ENCODE measurements around the gene CTBP2. TPM values are rescaled to one million over a fixed set of nuclear protein-coding genes. Genes with fewer than 3 reads are reported as not detected.

The CTBP2 gene
- total RNA-seq, 1 donor from 2014 or later: 109 TPM

DNA sequence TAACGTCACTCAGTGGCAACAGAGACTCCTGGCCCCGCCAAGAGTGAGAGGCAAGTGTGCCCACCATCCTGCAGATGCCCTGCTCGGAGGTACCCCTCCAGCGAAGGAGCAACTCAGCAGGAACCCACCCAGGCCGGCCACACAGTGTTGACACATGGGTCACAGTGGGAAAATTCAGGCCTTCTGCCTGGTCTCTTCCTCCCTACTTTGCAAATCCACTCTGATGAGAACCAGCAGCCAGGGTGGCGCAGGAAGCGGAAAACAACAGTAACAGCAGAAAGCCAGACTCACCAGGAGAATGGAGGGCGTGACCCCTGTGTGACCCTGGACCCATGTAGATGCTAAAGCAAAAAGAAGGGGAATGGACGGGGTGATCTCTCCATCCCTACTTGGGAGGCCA is 53.8 kb downstream of the CTBP2 start:
- no peak for DNase-seq (ENCODE audit: low read depth)

DNA sequence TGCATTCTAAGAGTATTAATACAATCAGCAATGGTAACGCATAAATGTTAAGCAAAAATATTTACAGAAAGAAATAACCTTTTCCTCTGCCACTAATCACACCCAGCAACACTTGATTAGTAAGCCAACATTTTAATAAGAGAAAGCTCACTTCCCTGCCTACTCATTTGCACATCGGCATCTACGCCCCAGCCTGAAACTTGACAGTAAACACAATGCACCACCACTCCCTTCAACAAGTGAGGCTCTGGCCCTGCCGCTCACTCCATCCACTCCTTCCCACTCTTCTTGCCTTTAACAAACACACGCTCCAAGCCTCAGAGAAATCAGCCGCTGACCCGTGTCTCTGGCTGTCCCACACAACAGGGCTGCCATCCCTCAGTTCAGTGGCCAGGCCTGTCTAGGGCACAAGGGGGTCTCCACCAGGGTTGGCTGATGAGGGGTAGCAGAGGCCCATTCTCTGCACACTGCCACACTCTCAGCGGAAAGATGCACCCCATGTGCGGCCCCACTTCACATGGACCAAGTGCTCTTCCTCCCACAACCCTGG is 54.6 kb downstream of the CTBP2 start:
- no peak for DNase-seq (ENCODE audit: low read depth)

DNA sequence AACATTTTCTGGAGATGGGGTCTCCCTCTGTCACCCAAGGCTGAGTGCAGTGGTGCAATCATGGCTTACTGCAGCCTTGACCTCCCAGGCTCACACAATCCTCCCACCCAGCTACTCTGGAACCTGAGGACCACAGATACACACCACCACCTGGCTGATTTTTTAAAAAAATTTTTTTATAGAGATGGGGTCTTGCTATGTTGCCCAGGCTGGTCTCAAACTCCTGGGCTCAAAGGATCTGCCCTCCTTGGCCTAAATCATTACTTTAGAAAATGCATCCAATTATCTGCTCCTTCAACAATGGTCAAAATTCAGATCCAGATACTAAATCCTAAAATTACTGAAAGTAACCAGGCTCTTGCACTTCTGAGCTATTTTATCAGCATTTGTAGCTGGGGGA is 55.2 kb downstream of the CTBP2 start:
- DNase-seq (ENCODE audit: low read depth): no peak

DNA sequence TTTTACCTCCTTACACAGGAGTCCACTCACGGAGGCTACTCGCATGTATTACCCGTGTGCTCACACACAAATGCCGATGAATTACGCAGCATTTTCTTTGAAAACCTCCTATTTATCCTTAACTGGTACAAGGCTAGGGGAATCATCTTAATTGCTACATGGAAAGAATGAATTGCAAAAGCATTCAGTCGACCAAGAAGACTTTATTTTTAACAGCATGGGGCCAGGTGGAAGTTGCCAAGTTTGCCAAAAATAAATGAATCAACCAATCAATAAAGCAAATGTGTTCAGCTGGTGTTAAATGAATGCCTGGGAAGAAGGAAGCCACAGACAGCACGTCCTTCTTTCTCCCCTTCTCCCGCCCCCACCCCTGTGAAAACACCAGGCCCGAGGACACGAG is 55.8 kb downstream of the CTBP2 start:
- no peak for DNase-seq (ENCODE audit: low read depth)

DNA sequence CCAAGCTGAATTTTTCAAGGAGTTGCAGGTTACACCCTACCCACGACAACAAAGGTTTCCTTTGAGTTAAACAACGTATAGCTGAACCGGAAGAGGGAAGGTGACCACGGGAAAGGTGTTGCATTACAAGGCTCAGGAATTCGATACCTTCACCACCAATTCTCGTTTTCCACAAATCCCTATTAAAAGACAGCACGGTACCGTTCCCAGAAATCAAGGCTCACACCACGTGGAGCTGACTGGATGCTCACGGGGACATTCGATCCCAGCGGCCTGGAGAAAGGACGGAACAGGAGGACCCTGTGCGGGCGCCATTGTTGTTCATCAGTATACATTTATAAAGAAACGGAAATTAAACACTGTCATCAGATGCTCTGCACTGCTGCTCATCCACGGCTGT is 56.4 kb downstream of the CTBP2 start:
- no peak for DNase-seq (ENCODE audit: low read depth)

DNA sequence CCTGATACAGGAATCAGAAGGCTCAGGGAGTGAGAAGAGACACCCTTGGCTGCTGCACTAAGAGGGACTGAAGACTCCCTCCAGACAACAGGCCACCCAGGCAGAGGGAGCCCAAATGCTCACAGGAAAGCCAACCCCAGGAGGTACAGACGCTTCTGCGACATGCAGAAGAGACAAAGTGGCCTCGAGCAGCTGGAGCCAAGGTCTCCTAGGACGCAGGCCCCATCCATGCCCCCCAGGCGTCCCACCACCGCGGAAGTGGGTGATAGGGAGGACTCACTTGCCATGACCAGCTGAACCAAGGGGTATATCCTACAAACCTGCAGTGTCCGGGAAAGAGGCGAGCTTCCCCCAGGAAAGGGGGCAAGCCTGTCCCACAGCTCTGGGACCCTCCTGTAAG is 56.9 kb downstream of the CTBP2 start:
- no peak for DNase-seq (ENCODE audit: low read depth)

DNA sequence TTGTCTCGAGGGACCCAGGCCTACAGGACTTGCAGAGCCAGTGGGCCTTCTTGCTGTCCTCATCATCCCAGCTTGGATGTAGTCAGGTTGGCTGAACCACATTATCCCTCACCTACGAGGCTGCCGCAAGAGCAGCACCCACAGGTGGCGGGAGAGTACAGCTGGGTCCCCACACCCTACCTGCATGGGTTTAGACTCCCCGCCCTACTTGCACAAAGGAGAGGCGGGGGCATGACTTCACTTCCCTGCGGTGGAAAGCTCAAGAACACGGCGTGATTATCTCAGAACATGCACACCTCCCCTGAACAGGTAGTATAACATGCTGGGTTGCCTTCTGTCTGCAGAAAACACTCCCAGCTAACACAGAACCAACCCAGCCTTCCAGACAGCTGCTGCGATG is 57.5 kb downstream of the CTBP2 start:
- no peak for DNase-seq (ENCODE audit: low read depth)

DNA sequence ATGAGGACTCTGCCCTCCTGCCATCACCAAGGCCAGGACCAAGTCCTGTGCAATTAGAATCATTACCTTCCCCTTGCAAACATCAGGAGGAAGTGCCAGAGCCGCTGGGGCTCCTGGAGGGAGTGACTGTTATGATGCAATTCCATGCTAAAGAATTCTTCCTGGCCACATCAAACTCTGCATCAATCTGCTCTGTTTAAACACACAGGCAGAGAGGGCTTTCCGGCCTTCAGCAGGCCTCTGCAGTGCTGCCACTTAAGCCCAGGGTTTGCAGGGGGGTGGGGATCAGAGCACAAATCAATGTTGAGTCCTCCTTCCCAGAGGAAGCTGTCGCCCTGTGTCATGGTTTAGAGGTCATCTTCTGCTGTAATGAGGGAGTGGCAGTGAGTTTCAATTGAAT is 58.1 kb downstream of the CTBP2 start:
- peak; percentile 77 for DNase-seq (ENCODE audit: low read depth)

DNA sequence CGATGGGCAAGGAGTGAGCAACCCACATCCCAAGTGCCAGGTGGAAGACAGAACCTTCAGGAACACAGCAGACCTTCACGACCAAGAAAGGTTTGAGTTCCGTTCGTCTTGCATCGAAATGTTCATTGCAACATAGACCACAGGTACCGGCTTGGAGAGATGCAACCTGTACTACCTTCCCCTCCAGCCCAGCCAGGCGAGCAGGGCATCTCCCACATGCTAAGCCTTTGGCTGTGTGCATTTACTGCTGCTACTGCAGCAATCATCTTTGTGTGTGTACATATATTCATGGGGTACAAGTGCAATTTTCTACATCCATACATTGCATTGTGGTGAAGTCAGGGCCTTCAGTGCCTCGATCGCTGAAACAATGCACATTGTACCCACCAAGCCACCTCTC is 58.8 kb downstream of the CTBP2 start:
- no peak for DNase-seq (ENCODE audit: low read depth)

DNA sequence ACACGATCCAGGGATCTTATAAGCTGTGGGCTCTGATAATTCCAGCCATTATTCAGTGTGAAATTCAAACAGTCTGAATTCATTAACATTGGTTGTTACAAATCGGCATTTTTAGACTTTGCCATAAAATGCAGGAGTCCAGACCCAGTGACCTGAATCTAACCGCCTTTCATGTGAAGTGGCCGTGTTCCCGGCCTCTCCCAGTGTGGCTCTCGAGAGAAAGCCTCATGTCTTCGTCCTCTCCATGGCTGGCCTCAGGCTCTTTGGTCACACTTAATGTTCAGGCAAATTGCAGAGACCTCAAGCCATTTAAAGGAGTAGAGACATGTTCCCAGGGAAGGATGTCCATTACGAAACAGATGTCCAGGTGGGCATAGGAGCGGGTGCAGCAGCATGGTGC is 59.3 kb downstream of the CTBP2 start:
- no peak for DNase-seq (ENCODE audit: low read depth)

DNA sequence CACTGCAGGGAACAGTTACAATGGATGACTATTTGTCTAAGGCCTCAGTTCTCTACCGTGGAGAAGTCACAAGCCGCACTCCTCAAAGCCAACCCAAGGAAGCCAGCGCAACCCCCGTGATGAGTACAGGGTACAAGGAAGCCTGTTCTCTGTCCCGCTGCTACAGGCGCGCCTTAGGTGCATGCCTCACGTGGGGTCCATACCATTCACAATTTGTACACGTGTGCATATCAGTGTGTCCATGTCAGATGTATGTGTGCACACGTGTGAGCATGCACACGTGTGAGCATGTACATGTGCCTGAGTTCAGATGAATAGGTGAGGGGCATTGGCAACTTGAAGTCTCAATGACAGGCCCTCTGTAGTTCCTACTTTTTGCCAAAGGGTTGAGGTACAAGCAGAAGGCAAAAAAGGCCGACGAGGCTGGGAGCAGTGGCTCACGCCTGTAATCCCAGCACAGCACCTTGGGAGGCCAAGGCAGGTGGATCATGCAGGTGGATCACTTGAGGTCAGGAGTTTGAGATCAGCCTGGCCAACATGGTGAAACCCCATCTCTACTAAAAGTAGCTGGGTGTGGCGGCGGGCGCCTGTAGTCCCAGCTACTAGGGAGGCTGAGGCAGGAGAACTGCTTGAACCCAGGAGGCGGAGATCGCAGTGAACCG is 62.8 kb downstream of the CTBP2 start:
- no peak for DNase-seq (ENCODE audit: low read depth)

DNA sequence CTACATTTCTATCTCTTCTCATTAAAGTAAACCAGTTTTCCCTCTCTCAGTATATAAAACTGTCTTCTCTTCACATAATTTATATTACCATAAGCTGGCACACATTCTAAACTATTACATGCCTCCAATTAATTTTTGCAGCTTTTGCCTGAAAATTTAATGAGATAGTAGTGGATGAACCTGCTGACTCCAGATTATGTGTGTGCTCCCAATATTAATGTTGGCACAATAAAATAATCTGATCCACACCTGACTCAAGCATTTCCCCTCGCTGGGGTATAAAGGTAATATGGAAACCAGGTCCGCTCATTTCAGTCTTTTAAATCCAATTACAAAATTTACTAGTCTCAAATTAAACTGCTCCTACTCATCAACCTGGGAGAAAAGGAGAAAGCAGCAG is 63.4 kb downstream of the CTBP2 start:
- no peak for DNase-seq (ENCODE audit: low read depth)

DNA sequence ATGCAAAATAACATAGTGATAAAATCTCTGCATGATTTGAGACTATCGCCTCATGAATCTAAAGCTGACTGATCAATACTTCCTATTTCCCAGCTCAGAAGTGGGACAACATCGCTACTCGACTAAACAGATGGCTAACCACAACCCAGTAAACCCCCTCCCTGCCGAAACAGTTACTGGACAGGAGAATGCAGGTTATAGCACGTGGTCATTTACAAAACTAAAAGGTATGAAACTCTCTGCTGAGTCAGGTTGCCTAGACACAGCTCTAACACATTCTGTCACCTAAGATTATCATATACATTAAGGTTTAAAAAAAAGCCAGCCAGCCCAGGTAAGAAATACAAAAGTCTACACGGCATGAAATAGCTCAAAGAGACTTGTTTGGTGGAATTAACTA is 64.0 kb downstream of the CTBP2 start:
- peak; percentile 77 for DNase-seq (ENCODE audit: low read depth)

DNA sequence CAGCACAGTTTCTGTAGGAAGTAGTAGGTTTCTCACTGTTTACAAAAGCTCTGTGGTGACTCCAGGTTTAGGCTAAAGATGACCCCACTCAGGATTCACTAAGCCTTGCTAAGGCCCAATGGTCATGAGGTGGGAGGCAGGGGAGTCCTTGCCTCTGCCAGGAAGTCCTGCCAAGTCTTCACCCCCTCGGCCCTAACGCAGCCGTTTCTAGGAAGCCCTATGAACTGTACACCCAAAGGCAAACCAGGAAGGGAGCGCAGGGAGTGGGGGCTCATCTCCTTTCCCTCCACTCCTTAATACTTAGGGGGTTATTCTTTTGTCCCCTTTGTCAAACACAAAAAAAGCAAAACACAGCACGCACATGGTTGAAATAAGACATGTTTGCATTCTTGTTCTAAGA is 64.6 kb downstream of the CTBP2 start:
- no peak for DNase-seq (ENCODE audit: low read depth)

DNA sequence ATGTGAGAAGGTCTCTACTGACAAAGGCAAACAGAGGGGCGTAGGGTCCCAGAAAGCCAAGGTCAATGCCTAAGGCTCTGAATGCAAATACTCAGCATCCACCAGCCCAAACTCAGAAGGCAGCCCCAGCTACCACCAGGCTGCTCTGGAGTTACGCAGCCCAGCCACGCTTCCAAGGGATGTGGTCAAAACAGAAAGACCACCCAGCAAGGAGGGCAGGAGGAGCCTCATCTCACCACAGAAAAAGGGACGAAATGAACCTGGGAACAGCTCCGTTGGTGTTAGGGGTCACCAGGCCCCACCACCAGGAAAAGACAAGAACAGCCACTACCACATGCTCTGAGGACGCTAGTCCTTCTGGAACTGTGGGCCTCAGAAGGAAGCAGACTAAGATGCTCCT is 65.1 kb downstream of the CTBP2 start:
- DNase-seq (ENCODE audit: low read depth): no peak

DNA sequence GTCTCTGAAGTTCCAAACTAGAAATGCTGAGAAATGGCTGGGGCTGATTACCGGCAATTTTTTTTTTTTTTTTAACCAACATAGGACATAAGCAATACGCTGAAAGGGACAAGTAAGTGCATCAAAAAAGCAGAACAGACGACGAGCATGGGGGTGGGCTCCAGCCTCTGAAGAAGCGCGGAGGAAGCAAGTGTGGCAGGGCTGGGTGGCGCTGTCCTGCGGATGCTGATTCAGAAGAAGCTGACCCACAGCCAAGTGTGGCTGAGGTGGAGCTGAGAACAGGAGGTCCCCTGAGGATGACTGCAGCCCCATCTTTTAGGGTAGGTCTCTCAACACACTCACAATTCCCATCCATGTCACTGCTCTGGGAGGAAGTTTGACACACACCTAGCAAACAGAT is 65.6 kb downstream of the CTBP2 start:
- DNase-seq (ENCODE audit: low read depth): no peak

DNA sequence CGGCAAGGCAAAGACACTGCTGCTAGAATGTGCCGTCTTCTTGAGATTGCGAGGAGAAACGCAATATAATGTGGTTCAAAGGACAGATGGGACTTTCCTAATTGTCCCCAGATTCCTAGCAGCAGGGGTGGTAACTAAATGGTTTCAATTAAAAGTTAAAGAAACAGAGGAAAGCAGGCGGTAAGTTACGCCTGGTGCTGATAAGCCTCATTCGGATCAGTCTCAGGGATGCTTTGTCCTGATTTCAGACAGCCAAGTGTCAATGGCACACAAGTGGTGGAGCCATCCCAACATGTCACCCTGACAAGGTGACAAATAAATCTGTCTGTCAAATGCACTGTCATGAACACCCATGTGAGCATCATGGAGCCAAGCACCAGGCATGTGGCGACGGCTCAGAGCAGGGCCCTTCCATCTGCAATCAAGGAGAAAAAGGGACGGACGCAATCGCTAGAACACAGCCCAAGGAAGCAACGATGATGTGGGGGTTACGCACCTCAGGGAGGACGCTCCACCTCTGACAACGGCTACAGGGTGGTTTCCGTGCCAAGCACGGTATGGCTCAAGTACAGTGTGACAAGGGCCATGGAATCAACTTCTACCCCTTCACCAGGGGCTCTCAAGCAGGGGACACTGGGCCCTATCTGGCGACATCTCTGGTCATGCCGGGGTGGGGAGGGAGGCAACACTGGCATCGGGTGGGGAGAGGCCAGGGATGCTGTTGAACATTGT is 66.2 kb downstream of the CTBP2 start:
- DNase-seq (ENCODE audit: low read depth): no peak

DNA sequence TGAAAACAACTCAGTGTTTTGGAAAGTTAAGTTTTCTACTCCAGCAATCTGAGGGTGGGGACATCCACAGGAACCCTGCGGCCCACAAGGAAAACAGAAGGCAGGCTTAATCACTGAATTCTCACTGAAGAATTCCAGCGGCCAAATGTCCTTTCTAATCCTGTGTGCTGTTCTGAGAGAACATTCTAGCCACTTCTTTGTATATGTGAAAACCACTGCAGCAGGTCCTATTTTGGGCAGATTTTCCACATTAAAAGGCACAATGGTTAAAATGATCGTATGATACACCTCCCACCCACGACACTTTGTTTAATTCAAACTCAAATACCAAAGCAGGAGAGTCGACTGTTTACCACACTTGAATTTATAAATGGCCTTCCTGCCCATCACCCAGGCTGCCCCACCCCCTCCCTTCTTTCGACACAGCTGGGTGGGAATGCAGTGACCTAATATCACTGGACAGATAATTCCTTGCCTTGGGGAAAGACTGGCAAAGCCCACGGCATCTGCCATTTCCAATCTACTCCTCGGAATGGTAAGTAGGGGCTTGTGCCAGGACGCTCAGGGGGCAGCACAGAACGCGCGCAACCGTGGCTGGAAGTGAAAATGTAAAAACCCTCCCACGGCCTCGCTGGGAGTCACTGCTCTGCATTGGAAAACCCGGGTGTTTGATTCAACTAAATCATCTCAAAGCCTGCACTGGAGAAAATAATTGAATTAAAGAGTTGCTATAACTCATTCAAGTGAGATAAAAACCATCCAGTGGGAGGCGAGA is 67.0 kb downstream of the CTBP2 start:
- DNase-seq (ENCODE audit: low read depth): peak; percentile 58

DNA sequence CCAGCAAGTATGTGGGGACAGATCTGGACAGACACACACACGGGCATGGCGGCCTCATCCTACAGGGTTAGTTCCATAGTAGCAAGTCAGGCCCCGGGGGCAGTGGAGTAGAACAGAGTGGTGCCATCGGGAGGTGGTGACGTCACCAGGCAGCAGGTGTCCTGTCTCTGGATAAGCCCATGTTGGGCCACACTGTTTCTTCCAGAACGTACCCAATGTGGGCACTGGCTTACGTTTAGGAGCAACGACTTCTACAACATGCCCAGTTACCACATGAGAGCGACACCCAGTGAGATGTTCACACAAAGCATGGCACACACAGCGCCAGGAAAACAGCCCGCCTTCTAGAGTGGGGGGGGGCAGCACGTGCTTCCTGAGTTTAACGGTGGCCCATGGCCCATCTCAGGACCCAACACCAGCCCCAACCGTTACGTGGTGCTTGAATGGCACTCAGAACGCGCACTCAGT is 67.8 kb downstream of the CTBP2 start:
- no peak for DNase-seq (ENCODE audit: low read depth)

DNA sequence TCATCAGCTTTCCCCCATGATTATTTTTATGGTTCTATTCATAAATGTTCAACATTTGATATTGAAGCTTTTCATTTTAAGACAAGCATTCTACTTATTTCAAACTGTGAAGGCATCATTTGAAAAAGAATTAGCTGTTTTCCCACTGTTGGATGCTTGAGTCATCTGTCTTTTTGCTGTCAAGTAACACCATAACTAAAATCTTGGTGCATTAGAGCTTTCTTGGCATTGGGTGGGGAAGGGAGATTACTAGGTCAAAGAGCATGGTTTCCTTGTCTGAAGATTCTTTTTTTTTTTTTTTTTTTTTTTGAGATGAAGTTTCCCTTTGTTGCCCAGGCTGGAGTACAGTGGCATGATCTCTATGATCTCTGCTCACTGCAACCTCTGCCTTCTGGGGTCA is 68.5 kb downstream of the CTBP2 start:
- DNase-seq (ENCODE audit: low read depth): no peak

DNA sequence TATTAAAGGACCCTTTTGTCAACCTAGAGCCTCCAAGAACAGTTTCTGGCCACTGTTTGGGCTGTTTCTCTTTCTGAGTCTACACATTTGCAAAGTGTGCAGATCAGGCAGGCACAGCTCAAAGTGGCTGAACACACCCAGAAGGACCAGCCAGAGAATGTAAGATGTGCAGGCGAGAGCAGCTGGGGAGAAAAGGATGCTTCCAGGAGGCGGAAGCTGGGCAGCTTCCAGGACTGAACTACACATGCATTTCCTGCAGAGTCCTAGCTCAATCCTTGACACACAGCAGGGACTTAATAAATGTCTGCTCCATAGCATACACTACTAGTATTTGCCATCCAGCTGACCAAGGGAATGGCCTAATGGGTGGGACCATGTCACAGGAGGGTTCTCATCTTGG is 70.9 kb downstream of the CTBP2 start:
- DNase-seq (ENCODE audit: low read depth): no peak

DNA sequence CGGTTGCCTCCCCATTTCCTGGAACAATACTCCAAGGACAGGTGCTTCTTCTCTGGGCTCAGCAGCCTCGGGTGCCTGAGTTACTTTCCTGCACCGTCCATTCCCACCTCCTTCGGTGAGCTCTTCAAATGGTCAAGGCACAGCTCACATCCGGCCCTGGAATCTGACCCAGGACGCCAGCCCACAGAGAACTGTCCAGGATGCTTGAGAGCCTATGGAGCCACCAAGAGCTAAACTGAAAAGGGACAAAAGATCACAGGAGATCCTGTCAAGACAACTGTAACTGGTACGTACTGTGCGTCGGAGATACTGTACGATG is 72.5 kb downstream of the CTBP2 start:
- DNase-seq (ENCODE audit: low read depth): no peak

Data from renal cortical epithelial cell (primary cell).